ENCODE measurements around the gene NFIB. TPM values are rescaled to one million over a fixed set of nuclear protein-coding genes. Genes with fewer than 3 reads are reported as not detected.

Gene NFIB
- total and polyA plus RNA-seq, 2 of the 4 experiments (the other 2 are of a cell fraction), result 1.4 to 2.0 TPM

- no peak overlapping the region for H2AFZ ChIP-seq (replicated peaks; ENCODE audit: low read length, poor library complexity)
- TF ChIP-seq CEBPB (IDR thresholded peaks at IDR 0.05; ENCODE audit: low read depth, low read length), result no peak
- TF ChIP-seq BHLHE40 (IDR thresholded peaks at IDR 0.05; ENCODE audit: low read depth, low read length), result no peak
- no peak for TF ChIP-seq MAZ (IDR thresholded peaks at IDR 0.05; ENCODE audit: borderline replicate concordance, low read depth, low read length)
- no peak for TF ChIP-seq ELK1 (IDR thresholded peaks at IDR 0.05; ENCODE audit: borderline replicate concordance, low read depth, low read length)
- no peak for TF ChIP-seq USF2 (IDR thresholded peaks at IDR 0.05; ENCODE audit: low read depth, low read length)
- TF ChIP-seq MAFK (IDR thresholded peaks at IDR 0.05; ENCODE audit: low read depth, low read length), result no peak
- no peak for TF ChIP-seq SMC3 (IDR thresholded peaks at IDR 0.05; ENCODE audit: low read depth, low read length)
- TF ChIP-seq MXI1 (IDR thresholded peaks at IDR 0.05; ENCODE audit: borderline replicate concordance, low read depth, low read length), result no peak
- no peak for TF ChIP-seq POLR2A (IDR thresholded peaks at IDR 0.05; ENCODE audit: low read depth, low read length)
- no peak for TF ChIP-seq RAD21 (IDR thresholded peaks at IDR 0.05; ENCODE audit: low read length)
- TF ChIP-seq CHD1 (IDR thresholded peaks at IDR 0.05; ENCODE audit: low read depth, low read length), result no peak
- TF ChIP-seq NFE2L2 (IDR thresholded peaks at IDR 0.05; ENCODE audit: low read depth, low read length), result no peak
- TF ChIP-seq RFX5 (IDR thresholded peaks at IDR 0.05; ENCODE audit: low read depth, low read length), result no peak
- no peak for TF ChIP-seq FOS (IDR thresholded peaks at IDR 0.05; ENCODE audit: low read depth, low read length)
- no peak for TF ChIP-seq RCOR1 (IDR thresholded peaks at IDR 0.05; ENCODE audit: insufficient replicate concordance, low read length)
- no peak for TF ChIP-seq CTCF (conservative IDR thresholded peaks at IDR 0.05; ENCODE audit: low read depth, low read length)
- H3K14ac ChIP-seq (replicated peaks; ENCODE audit: low read depth, low read length), result no peak overlapping the region
- WGBS, 2 experiments (ENCODE audit: extremely low coverage in 2 of 2, insufficient read length in 1 of 2), result no CpG with 5 or more reads among the region's 1 CpG
- ATAC-seq (ENCODE audit: low read depth) (no peak), DNase-seq (no peak)
- no peak overlapping the region for H4K8ac ChIP-seq (ENCODE audit: low read depth in 2 of 2, low read length in 2 of 2)
- dilution Hi-C loops (cut with HindIII; ENCODE audit: low sequenced_read_pairs, unreplicated experiment) (no loop called here), intact Hi-C loops (cut with micrococcal nuclease) (no loop called here), in situ Hi-C loops (cut with MboI; ENCODE audit: low sequenced_read_pairs) (no loop called here)
- H3K9me3 ChIP-seq (ENCODE audit: control insufficient read depth, insufficient read depth, low read length), result no peaks in the 10 kb centered on the region
- no peak overlapping the region for H4K91ac ChIP-seq (ENCODE audit: insufficient read depth, low read depth, low read length)
- H3K27me3 ChIP-seq (ENCODE audit: control insufficient read depth, insufficient read depth, low read length), result no peaks in the 10 kb centered on the region
- H2AK5ac ChIP-seq (ENCODE audit: low read depth, low read length), result no peak overlapping the region
- H3K36me3 ChIP-seq (ENCODE audit: control insufficient read depth, insufficient read depth, low read length), result no peaks in the 10 kb centered on the region
- H2BK20ac ChIP-seq (ENCODE audit: low read depth, low read length), result no peak overlapping the region
- no peak overlapping the region for H3K4me2 ChIP-seq (ENCODE audit: low read depth, low read length)
- no peaks in the 10 kb centered on the region for H4K20me1 ChIP-seq (ENCODE audit: insufficient read depth, low read length)
- H3K4me1 ChIP-seq (ENCODE audit: control insufficient read depth, insufficient read depth, low read length), result no peaks in the 10 kb centered on the region
- no peak overlapping the region for H2BK5ac ChIP-seq (ENCODE audit: low read depth, low read length, poor library complexity, severe bottlenecking)
- H3K4me3 ChIP-seq (ENCODE audit: insufficient read depth, low read depth, low read length), result no peak overlapping the region
- no peak overlapping the region for H3K23ac ChIP-seq (ENCODE audit: low read depth, low read length)
- no peak overlapping the region for H4K5ac ChIP-seq (ENCODE audit: low read depth, low read length)
- no peak overlapping the region for H3K56ac ChIP-seq (ENCODE audit: extremely low read depth, insufficient read depth, low read length)
- H3K79me1 ChIP-seq (ENCODE audit: low read depth in 1 of 2, low read length in 2 of 2), result no peaks in the 10 kb centered on the region
- CTCF ChIA-PET, result no interaction called here
- H3K9me1 ChIP-seq (ENCODE audit: insufficient read depth, low read length), result no peaks in the 10 kb centered on the region
- no peak overlapping the region for H3K27ac ChIP-seq (ENCODE audit: insufficient read depth, low read length)
- no peak overlapping the region for H2AK9ac ChIP-seq (replicated peaks; ENCODE audit: low read depth, low read length, poor library complexity)
- no peak overlapping the region for H2BK15ac ChIP-seq (ENCODE audit: low read depth, low read length)
- POLR2A ChIA-PET (ENCODE audit: unreplicated experiment), result no interaction called here
- no peak overlapping the region for H3K18ac ChIP-seq (ENCODE audit: low read depth, low read length)
- H3K4ac ChIP-seq (ENCODE audit: low read depth, low read length), result no peak overlapping the region
- no peak overlapping the region for H2BK120ac ChIP-seq (ENCODE audit: low read depth, low read length)
- no peak overlapping the region for H3K9ac ChIP-seq (ENCODE audit: low read depth, low read length)
- BruUV-seq (replicated peaks), result no TSS peak
These were observed 130.9 kb downstream of the NFIB start for GRCh38 chr9:14183001-14183400.
